Astrocyte of the cerebellum (primary cell): ENCODE results near the gene PRKRIP1.
"Not testable (repeated sequence)": the region's sequence is repeated elsewhere in the genome, so short reads cannot be mapped to it uniquely, and the experiment has no call there.

Source experiments
- DNase-seq: peaks from one replicate; pipeline ENCODE4 v3.0.0-alpha.2; 2011; ENCODE audit warnings: low read depth
- H3K4me3 ChIP-seq: 2 replicates; pipeline ENCODE4 v1.5.1; 2011; ENCODE audit warnings: mild to moderate bottlenecking, low read depth, low read length, moderate library complexity
- CTCF ChIP-seq: IDR thresholded peaks from 2 replicates; pipeline ENCODE4 v1.5.1; 2012; ENCODE audit warnings: low read length, low read depth, moderate library complexity, mild to moderate bottlenecking; ENCODE audit errors: missing control alignments
- in situ Hi-C: cut with HindIII; loops from 2 replicates; pipeline ENCODE4 v1.10.0; 2017; ENCODE audit warnings: low sequenced_read_pairs

Gene PRKRIP1

GRCh38 chr7:102396710-102397019, 502 bp downstream of the PRKRIP1 start:
- no peak for DNase-seq
- H3K4me3 ChIP-seq, result peak overlapping the region; percentile 98
- no peak for TF ChIP-seq CTCF
- in situ Hi-C loops, result no loop called here

GRCh38 chr7:102398543-102398942, 2.4 kb downstream of the PRKRIP1 start:
- in situ Hi-C loops, result no loop called here
- no peak for TF ChIP-seq CTCF
- H3K4me3 ChIP-seq, result no peak overlapping the region
- DNase-seq, result no peak

- no peak for DNase-seq
- H3K4me3 ChIP-seq, result no peak overlapping the region
- no peak for TF ChIP-seq CTCF
- in situ Hi-C loops, result no loop called here
Observed at GRCh38 chr7:102400360-102400759, 4.2 kb downstream of the PRKRIP1 start.

GRCh38 chr7:102403563-102403962, 7.4 kb downstream of the PRKRIP1 start:
- TF ChIP-seq CTCF, result no peak
- no peak for DNase-seq
- no peak overlapping the region for H3K4me3 ChIP-seq
- in situ Hi-C loops, result no loop called here

- no peak overlapping the region for H3K4me3 ChIP-seq
- DNase-seq, result peak; percentile 13
- TF ChIP-seq CTCF, result peak; percentile 72
- in situ Hi-C loops, result no loop called here
Observed at GRCh38 chr7:102404005-102404861, 8.1 kb downstream of the PRKRIP1 start.

GRCh38 chr7:102404862-102405188, 8.7 kb downstream of the PRKRIP1 start:
- DNase-seq, in situ Hi-C loops, H3K4me3 ChIP-seq: not testable (repeated sequence)

- no peak for DNase-seq
- no peak overlapping the region for H3K4me3 ChIP-seq
- in situ Hi-C loops, result no loop called here
- TF ChIP-seq CTCF, result no peak
Observed at GRCh38 chr7:102407910-102408309, 11.7 kb downstream of the PRKRIP1 start.

GRCh38 chr7:102408530-102408929, 12.4 kb downstream of the PRKRIP1 start:
- H3K4me3 ChIP-seq, in situ Hi-C loops, DNase-seq: not testable (repeated sequence)
